IMR-90 (cell line): ENCODE measurements around the gene ZNF320. TPM values are rescaled to one million over a fixed set of nuclear protein-coding genes. Genes with fewer than 3 reads are reported as not detected.
A peak's percentile ranks its signal among the peaks of the same experiment; 100 is the strongest.

Source experiments
- ATAC-seq: fragments of 200-7000 bp; cut with Tn5 transposase; 2 replicates; pipeline ENCODE4 v1.9.1; 2020; ENCODE audit warnings: low read depth, mild to moderate bottlenecking, moderate library complexity
- BruUV-seq: library from RNA; stranded (reverse); fragments of 400-500 nt; replicated peaks from 2 replicates; lab custom pipeline; 2021; lab: Mats Ljungman, UMichigan
- CTCF ChIA-PET: fragments of 300-600 bp; formaldehyde crosslinking; extraction: SDS; loops from one replicate; lab custom pipeline; 2021; ENCODE audit warnings: antibody characterized with exemption; lab: Yijun Ruan, JAX
- POLR2A ChIA-PET: fragments of 300-600 bp; sonication (Branson Sonifier 250); formaldehyde crosslinking; loops from one replicate; lab custom pipeline; 2022; ENCODE audit warnings: antibody characterized with exemption; ENCODE audit not compliant: unreplicated experiment; lab: Charles Lee
- DNase-seq: peaks from one replicate; pipeline ENCODE4 v3.0.0; 2013
- H2AFZ ChIP-seq: replicated peaks from 2 replicates; pipeline ENCODE3; 2013; ENCODE audit warnings: low read length, mild to moderate bottlenecking; ENCODE audit not compliant: poor library complexity
- H2AK5ac ChIP-seq: 2 replicates; pipeline ENCODE4 v1.6.1; 2013; ENCODE audit warnings: low read depth, low read length, inconsistent platforms
- H2AK9ac ChIP-seq: replicated peaks from 2 replicates; pipeline ENCODE3; 2013; ENCODE audit warnings: mild to moderate bottlenecking, low read depth, low read length, moderate library complexity; ENCODE audit not compliant: poor library complexity
- H2BK120ac ChIP-seq: 2 replicates; pipeline ENCODE4 v1.6.1; 2013; ENCODE audit warnings: low read depth, low read length, inconsistent platforms
- H2BK15ac ChIP-seq: 3 replicates; pipeline ENCODE4 v1.6.1; 2013; ENCODE audit warnings: low read depth, low read length, inconsistent platforms
- H2BK20ac ChIP-seq: 2 replicates; pipeline ENCODE4 v1.6.1; 2013; ENCODE audit warnings: low read depth, mild to moderate bottlenecking, inconsistent platforms, low read length, moderate library complexity
- H2BK5ac ChIP-seq: 2 replicates; pipeline ENCODE4 v1.6.1; 2013; ENCODE audit warnings: mild to moderate bottlenecking, low read depth, low read length, inconsistent platforms; ENCODE audit not compliant: poor library complexity, severe bottlenecking
- H3K14ac ChIP-seq: replicated peaks from 2 replicates; pipeline ENCODE4 v1.6.1; 2013; ENCODE audit warnings: low read depth, low read length, inconsistent platforms
- H3K18ac ChIP-seq: 2 replicates; pipeline ENCODE4 v1.6.1; 2013; ENCODE audit warnings: low read depth, low read length, control low read depth
- H3K23ac ChIP-seq: 2 replicates; pipeline ENCODE4 v1.6.1; 2013; ENCODE audit warnings: low read depth, low read length, inconsistent platforms
- H3K27ac ChIP-seq: 2 replicates; pipeline ENCODE4 v1.5.1; 2013; ENCODE audit warnings: mild to moderate bottlenecking, control low read depth, low read length; ENCODE audit not compliant: insufficient read depth
- H3K27me3 ChIP-seq: 2 replicates; pipeline ENCODE4 v1.6.1; 2013; ENCODE audit warnings: low read length; ENCODE audit not compliant: control insufficient read depth, insufficient read depth
- H3K36me3 ChIP-seq: 2 replicates; pipeline ENCODE4 v1.6.1; 2013; ENCODE audit warnings: low read length, mixed read lengths; ENCODE audit not compliant: control insufficient read depth, insufficient read depth
- H3K4ac ChIP-seq: 2 replicates; pipeline ENCODE4 v1.6.1; 2013; ENCODE audit warnings: low read depth, low read length, inconsistent platforms
- H3K4me1 ChIP-seq: 2 replicates; pipeline ENCODE4 v1.6.1; 2013; ENCODE audit warnings: low read length, mixed read lengths; ENCODE audit not compliant: control insufficient read depth, insufficient read depth
- H3K4me2 ChIP-seq: 2 replicates; pipeline ENCODE4 v1.6.1; 2013; ENCODE audit warnings: low read depth, mild to moderate bottlenecking, control low read depth, low read length, moderate library complexity
- H3K4me3 ChIP-seq: 2 replicates; pipeline ENCODE4 v1.5.1; 2013; ENCODE audit warnings: low read depth, mild to moderate bottlenecking, control low read depth, low read length, moderate library complexity; ENCODE audit not compliant: insufficient read depth
- H3K56ac ChIP-seq: 2 replicates; pipeline ENCODE4 v1.6.1; 2013; ENCODE audit warnings: low read length, inconsistent platforms; ENCODE audit not compliant: insufficient read depth; ENCODE audit errors: extremely low read depth
- H3K79me1 ChIP-seq, 2 experiments: 2 replicates each; pipeline ENCODE4 v1.6.1; 2013; ENCODE audit warnings: low read length in 2 of 2, inconsistent platforms in 1 of 2, low read depth in 1 of 2
- H3K9ac ChIP-seq: 2 replicates; pipeline ENCODE4 v1.6.1; 2013; ENCODE audit warnings: low read depth, low read length, control low read depth
- H3K9me1 ChIP-seq: 2 replicates; pipeline ENCODE4 v1.6.1; 2013; ENCODE audit warnings: low read length, inconsistent platforms; ENCODE audit not compliant: insufficient read depth
- H3K9me3 ChIP-seq: 2 replicates; pipeline ENCODE4 v1.6.1; 2013; ENCODE audit warnings: low read length; ENCODE audit not compliant: control insufficient read depth, insufficient read depth
- H4K20me1 ChIP-seq: 2 replicates; pipeline ENCODE4 v1.6.1; 2013; ENCODE audit warnings: low read length, inconsistent platforms; ENCODE audit not compliant: insufficient read depth
- H4K5ac ChIP-seq: 2 replicates; pipeline ENCODE4 v1.6.1; 2013; ENCODE audit warnings: mild to moderate bottlenecking, low read depth, low read length, control low read depth
- H4K8ac ChIP-seq, 2 experiments: 2 replicates each; pipeline ENCODE4 v1.6.1; 2013; ENCODE audit warnings: low read depth in 2 of 2, low read length in 2 of 2, control low read depth in 1 of 2, inconsistent platforms in 1 of 2
- H4K91ac ChIP-seq: 2 replicates; pipeline ENCODE4 v1.6.1; 2013; ENCODE audit warnings: low read depth, low read length, inconsistent platforms; ENCODE audit not compliant: insufficient read depth
- BHLHE40 ChIP-seq: fragments of 150-350 bp; IDR thresholded peaks from 2 replicates; pipeline ENCODE4 v1.6.1; 2016; ENCODE audit warnings: mild to moderate bottlenecking, low read depth, low read length
- FOS ChIP-seq: fragments of 150-350 bp; IDR thresholded peaks from 2 replicates; pipeline ENCODE4 v1.6.1; 2016; ENCODE audit warnings: low read depth, low read length
- POLR2A ChIP-seq: IDR thresholded peaks from 2 replicates; pipeline ENCODE4 v1.6.1; 2012; ENCODE audit warnings: mild to moderate bottlenecking, low read depth, low read length
- RAD21 ChIP-seq: IDR thresholded peaks from 2 replicates; pipeline ENCODE4 v1.6.1; 2012; ENCODE audit warnings: low read length, improper control_type of control experiment
- SMC3 ChIP-seq: fragments of 150-350 bp; IDR thresholded peaks from 2 replicates; pipeline ENCODE4 v1.6.1; 2016; ENCODE audit warnings: low read depth, mild to moderate bottlenecking, antibody characterized with exemption, low read length, moderate library complexity
- USF2 ChIP-seq: fragments of 150-350 bp; IDR thresholded peaks from 2 replicates; pipeline ENCODE4 v1.6.1; 2017; ENCODE audit warnings: mild to moderate bottlenecking, antibody characterized with exemption, low read length, low read depth
- WGBS, 2 experiments: methylation state at CpG; one replicate each; pipeline versions ENCODE4 v1.1.5 to v1.1.7; 2013; ENCODE audit warnings: missing lambda C conversion rate in 2 of 2; ENCODE audit not compliant: insufficient read length in 1 of 2; ENCODE audit errors: extremely low coverage in 2 of 2; 5-methylcytosine and 5-hydroxymethylcytosine counted together
- dilution Hi-C: fragments of 300-500 bp; cut with HindIII; formaldehyde crosslinking; loops from one replicate; pipeline ENCODE4 v1.14.3; 2018; ENCODE audit warnings: low sequenced_read_pairs; ENCODE audit not compliant: unreplicated experiment
- in situ Hi-C: fragments of 300-500 bp; cut with MboI; formaldehyde crosslinking; loops from 3 replicates; pipeline ENCODE4 v1.14.3; 2019; ENCODE audit warnings: low sequenced_read_pairs, inconsistent platforms, mixed read lengths
- intact Hi-C: fragments of 100-400 bp; cut with micrococcal nuclease; formaldehyde crosslinking; loops from 2 replicates; pipeline ENCODE4 v1.10.0; 2022
- polyA plus RNA-seq, 3 experiments: library from polyadenylated mRNA; depleted of rRNA; stranded (reverse); fragments of >200 nt; gene quantifications; 2 replicates each; pipeline ENCODE4 v1.2.3, GENCODE V29; 2012; ENCODE audit warnings: low replicate concordance in 1 of 3
- total RNA-seq: library from RNA; depleted of rRNA; stranded (reverse); fragments of >200 nt; gene quantifications from 2 replicates; pipeline ENCODE4 v1.2.3, GENCODE V29; 2012

Gene ZNF320
- total and polyA plus RNA-seq, 2 of the 4 experiments (the other 2 are of a cell fraction), result 3.4 to 5.0 TPM

- in situ Hi-C loops, result no loop called here
- Histone ChIP-seq H3K4me1 (no peaks in the 10 kb centered on the region), H4K91ac (no peak overlapping the region), H2BK15ac (no peak overlapping the region), H3K27me3 (no peaks in the 10 kb centered on the region), H3K4me2 (no peak overlapping the region), H2BK5ac (no peak overlapping the region), H2BK120ac (no peak overlapping the region), H3K4ac (no peak overlapping the region), H4K8ac (no peak overlapping the region), H3K18ac (no peak overlapping the region), H3K9ac (no peak overlapping the region), H3K79me1 (peaks cover 17 to 21% of the 10 kb centered on the region in 2 experiments; a peak in 2 of 4 replicates), H2AFZ (no peak overlapping the region), H4K5ac (no peak overlapping the region), H3K9me1 (no peaks in the 10 kb centered on the region), H2AK5ac (no peak overlapping the region), H3K4me3 (no peak overlapping the region), H2AK9ac (peak overlapping the region; percentile 65), H3K23ac (no peak overlapping the region), H3K27ac (no peak overlapping the region), H3K36me3 (peaks cover 5% of the 10 kb centered on the region), H4K20me1 (no peaks in the 10 kb centered on the region), H3K56ac (no peak overlapping the region), H3K14ac (no peak overlapping the region), H3K9me3 (no peaks in the 10 kb centered on the region), H2BK20ac (no peak overlapping the region)
- DNase-seq (no peak), ATAC-seq (no peak)
- dilution Hi-C loops, result no loop called here
- CTCF ChIA-PET, result no interaction called here
- POLR2A ChIA-PET, result no interaction called here
- intact Hi-C loops, result no loop called here
- TF ChIP-seq RAD21 (no peak), USF2 (no peak), SMC3 (no peak), POLR2A (no peak), FOS (no peak), BHLHE40 (no peak)
- no TSS peak for BruUV-seq
- WGBS, 2 experiments, result no CpG with 5 or more reads among the region's 7 CpGs
Observed at GRCh38 chr19:52936954-52937325, 39.5 kb upstream of the ZNF320 start.
